ENCODE results near the gene DNMBP.
"Not testable (repeated sequence)": the region's sequence is repeated elsewhere in the genome, so short reads cannot be mapped to it uniquely, and the experiment has no call there.

The DNMBP gene

GRCh38 chr10:99945263-99945662 lies 64.5 kb downstream of the DNMBP start:
- ChIA-PET CTCF (no interaction called here), POLR2A (no interaction called here)
- DNase-seq (ENCODE audit: extremely low spot score) = no peak
- TF ChIP-seq HDGF (IDR thresholded peaks at IDR 0.05; ENCODE audit: borderline replicate concordance) (no peak), FOXM1 (IDR thresholded peaks at IDR 0.05; ENCODE audit: borderline replicate concordance) (no peak), FOXK2 (IDR thresholded peaks at IDR 0.05) (no peak), SP1 (IDR thresholded peaks at IDR 0.05) (no peak), TARDBP (IDR thresholded peaks at IDR 0.05) (no peak), SUZ12 (IDR thresholded peaks at IDR 0.05) (no peak), ARNT (IDR thresholded peaks at IDR 0.05) (no peak), BHLHE40 (IDR thresholded peaks at IDR 0.05; ENCODE audit: borderline replicate concordance) (no peak), ZNF384 (IDR thresholded peaks at IDR 0.05) (no peak), FOXA1 (IDR thresholded peaks at IDR 0.05) (no peak), LEF1 (IDR thresholded peaks at IDR 0.05; ENCODE audit: borderline replicate concordance) (no peak), NFRKB (IDR thresholded peaks at IDR 0.05) (no peak)

- ChIA-PET CTCF (no interaction called here), POLR2A (no interaction called here)
- TF ChIP-seq, protein P1, sequence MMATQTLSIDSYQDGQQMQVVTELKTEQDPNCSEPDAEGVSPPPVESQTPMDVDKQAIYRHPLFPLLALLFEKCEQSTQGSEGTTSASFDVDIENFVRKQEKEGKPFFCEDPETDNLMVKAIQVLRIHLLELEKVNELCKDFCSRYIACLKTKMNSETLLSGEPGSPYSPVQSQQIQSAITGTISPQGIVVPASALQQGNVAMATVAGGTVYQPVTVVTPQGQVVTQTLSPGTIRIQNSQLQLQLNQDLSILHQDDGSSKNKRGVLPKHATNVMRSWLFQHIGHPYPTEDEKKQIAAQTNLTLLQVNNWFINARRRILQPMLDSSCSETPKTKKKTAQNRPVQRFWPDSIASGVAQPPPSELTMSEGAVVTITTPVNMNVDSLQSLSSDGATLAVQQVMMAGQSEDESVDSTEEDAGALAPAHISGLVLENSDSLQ (IDR thresholded peaks at IDR 0.05) = no peak
- TF ChIP-seq NFRKB (IDR thresholded peaks at IDR 0.05) = no peak
- TF ChIP-seq HDGF (IDR thresholded peaks at IDR 0.05; ENCODE audit: borderline replicate concordance) = no peak
- no peak for TF ChIP-seq LEF1 (IDR thresholded peaks at IDR 0.05; ENCODE audit: borderline replicate concordance)
- TF ChIP-seq TARDBP (IDR thresholded peaks at IDR 0.05) = no peak
- TF ChIP-seq CTBP1 (IDR thresholded peaks at IDR 0.05; ENCODE audit: borderline replicate concordance) = no peak
- TF ChIP-seq L3MBTL2 (conservative IDR thresholded peaks at IDR 0.05) = no peak
- TF ChIP-seq SUZ12 (IDR thresholded peaks at IDR 0.05) = no peak
- TF ChIP-seq FOXK2 (IDR thresholded peaks at IDR 0.05) = no peak
- no peak for TF ChIP-seq ARNT (IDR thresholded peaks at IDR 0.05)
- TF ChIP-seq FOXA1 (IDR thresholded peaks at IDR 0.05) = no peak
- no peak for TF ChIP-seq ZNF384 (IDR thresholded peaks at IDR 0.05)
- TF ChIP-seq ELF4 (IDR thresholded peaks at IDR 0.05) = no peak
- TF ChIP-seq SP1 (IDR thresholded peaks at IDR 0.05) = no peak
- no peak for DNase-seq (ENCODE audit: extremely low spot score)
Measured at GRCh38 chr10:99944860-99945259, 64.9 kb downstream of the DNMBP start.

DNA sequence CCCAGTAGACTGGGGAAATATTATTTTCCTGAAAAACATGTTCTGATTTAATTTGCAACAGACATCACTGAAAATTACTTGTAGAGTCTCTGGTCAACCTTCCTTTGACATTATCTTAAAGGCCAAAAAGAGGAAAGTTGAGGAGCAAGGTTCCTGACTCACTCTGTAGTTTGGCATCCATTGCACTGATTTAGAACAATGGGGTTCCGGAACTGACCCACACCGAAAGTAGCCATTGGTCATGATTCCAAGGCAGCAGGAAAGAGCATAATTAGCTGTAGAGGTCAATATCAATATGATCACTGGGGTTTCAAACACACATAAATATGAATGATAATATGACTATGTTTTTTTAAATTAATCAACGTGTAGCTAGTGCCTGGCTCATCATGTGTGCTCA lies 65.8 kb downstream of the DNMBP start:
- POLR2A ChIA-PET = no interaction called here
- TF ChIP-seq, protein P1 (IDR thresholded peaks at IDR 0.05) = no peak
- TF ChIP-seq NFRKB (IDR thresholded peaks at IDR 0.05) (no peak), FOXA1 (IDR thresholded peaks at IDR 0.05) (no peak), LEF1 (IDR thresholded peaks at IDR 0.05; ENCODE audit: borderline replicate concordance) (no peak), BHLHE40 (IDR thresholded peaks at IDR 0.05; ENCODE audit: borderline replicate concordance) (no peak), L3MBTL2 (conservative IDR thresholded peaks at IDR 0.05) (no peak), ARNT (IDR thresholded peaks at IDR 0.05) (no peak), FOXM1 (IDR thresholded peaks at IDR 0.05; ENCODE audit: borderline replicate concordance) (no peak), HDGF (IDR thresholded peaks at IDR 0.05; ENCODE audit: borderline replicate concordance) (no peak), SP1 (IDR thresholded peaks at IDR 0.05) (no peak), SUZ12 (IDR thresholded peaks at IDR 0.05) (no peak), FOXK2 (IDR thresholded peaks at IDR 0.05) (no peak), CTBP1 (IDR thresholded peaks at IDR 0.05; ENCODE audit: borderline replicate concordance) (no peak), ELF4 (IDR thresholded peaks at IDR 0.05) (no peak), TARDBP (IDR thresholded peaks at IDR 0.05) (no peak), ZNF384 (IDR thresholded peaks at IDR 0.05) (no peak)
- CTCF ChIA-PET = no interaction called here
- no peak for DNase-seq (ENCODE audit: extremely low spot score)

DNA sequence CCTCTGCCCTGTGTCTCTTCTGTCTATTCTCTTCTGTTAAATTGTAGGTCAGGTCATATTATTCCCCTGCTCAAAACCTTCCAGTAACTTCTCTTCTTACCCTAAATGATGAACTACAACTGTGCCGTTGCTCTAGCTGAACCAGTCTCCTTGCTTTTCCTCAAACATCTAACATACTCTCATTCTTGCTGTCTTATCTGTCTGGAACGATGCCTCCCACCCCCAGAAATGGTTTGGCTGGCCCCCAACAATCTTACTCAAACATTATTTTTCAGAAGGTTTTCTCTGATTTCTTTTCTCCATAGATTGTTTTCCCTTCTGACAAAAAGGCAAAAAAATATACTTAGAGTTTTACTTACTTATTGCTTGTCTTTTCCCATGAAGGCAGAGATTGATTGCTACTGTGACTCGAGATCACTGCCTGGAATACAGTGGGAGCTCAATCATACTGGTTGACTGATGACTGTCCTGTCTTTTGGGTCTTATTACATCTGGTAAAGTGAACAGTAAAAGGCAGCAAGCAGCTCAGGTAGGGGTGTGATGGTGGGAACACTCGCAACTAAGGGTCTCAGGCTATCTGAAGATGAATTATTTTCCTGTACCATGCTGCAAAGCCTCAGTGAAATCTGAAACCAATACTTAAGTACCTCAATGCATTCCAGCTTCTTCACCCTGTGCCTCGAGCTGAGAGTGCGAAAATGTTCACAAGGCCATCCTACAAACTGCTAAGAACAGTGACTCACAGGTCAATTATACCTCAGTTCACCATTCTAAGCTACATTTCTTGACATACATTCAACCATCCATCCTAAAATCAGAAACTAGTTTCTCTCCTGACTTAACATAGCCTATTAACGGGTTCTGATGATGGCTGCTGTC lies 67.6 kb downstream of the DNMBP start:
- TF ChIP-seq, protein P1 (IDR thresholded peaks at IDR 0.05) = 0 out of 2 replicates have a peak, but pooled peaks have one; percentile 33
- no peak for TF ChIP-seq FOXM1 (IDR thresholded peaks at IDR 0.05; ENCODE audit: borderline replicate concordance)
- ChIA-PET POLR2A (interaction anchor here (1.0 kb wide), 1 partner anchor 17 kb away, joined by 3 read pairs; no protein-coding TSS in a partner anchor), CTCF (interaction anchor here (1.0 to 1.8 kb wide), 2 partner anchors 67 to 103 kb away, joined by 3 to 6 read pairs; partner anchors contain the start of gene DNMBP)
- DNase-seq (ENCODE audit: extremely low spot score) = no peak

GRCh38 chr10:99938563-99938962 lies 71.2 kb downstream of the DNMBP start:
- no peak for DNase-seq (ENCODE audit: extremely low spot score)
- CTCF ChIA-PET = no interaction called here
- TF ChIP-seq ARNT (IDR thresholded peaks at IDR 0.05) (no peak), TARDBP (IDR thresholded peaks at IDR 0.05) (no peak), BHLHE40 (IDR thresholded peaks at IDR 0.05; ENCODE audit: borderline replicate concordance) (no peak), FOXA1 (IDR thresholded peaks at IDR 0.05) (no peak), SP1 (IDR thresholded peaks at IDR 0.05) (no peak), ZNF384 (IDR thresholded peaks at IDR 0.05) (no peak), FOXM1 (IDR thresholded peaks at IDR 0.05; ENCODE audit: borderline replicate concordance) (no peak), HDGF (IDR thresholded peaks at IDR 0.05; ENCODE audit: borderline replicate concordance) (no peak), FOXK2 (IDR thresholded peaks at IDR 0.05) (no peak), NFRKB (IDR thresholded peaks at IDR 0.05) (no peak)
- POLR2A ChIA-PET = no interaction called here

GRCh38 chr10:99937630-99938029 lies 72.1 kb downstream of the DNMBP start:
- ChIA-PET CTCF (interaction anchor here (0.6 kb wide), 1 partner anchor 44 kb away, joined by 3 read pairs; no protein-coding TSS in a partner anchor), POLR2A (no interaction called here)
- DNase-seq (ENCODE audit: extremely low spot score) = no peak
- TF ChIP-seq FOXK2 (IDR thresholded peaks at IDR 0.05) (no peak), SUZ12 (IDR thresholded peaks at IDR 0.05) (no peak), TARDBP (IDR thresholded peaks at IDR 0.05) (no peak), FOXA1 (IDR thresholded peaks at IDR 0.05) (no peak), SP1 (IDR thresholded peaks at IDR 0.05) (no peak), LEF1 (IDR thresholded peaks at IDR 0.05; ENCODE audit: borderline replicate concordance) (no peak), CTBP1 (IDR thresholded peaks at IDR 0.05; ENCODE audit: borderline replicate concordance) (no peak), BHLHE40 (IDR thresholded peaks at IDR 0.05; ENCODE audit: borderline replicate concordance) (no peak), ELF4 (IDR thresholded peaks at IDR 0.05) (no peak)
- TF ChIP-seq, protein P1 (IDR thresholded peaks at IDR 0.05) = no peak

- POLR2A ChIA-PET; DNase-seq (ENCODE audit: extremely low spot score); CTCF ChIA-PET: not testable (repeated sequence)
Measured at GRCh38 chr10:99932203-99932957, 77.4 kb downstream of the DNMBP start.

Measured in HEK293T (cell line).